Gastroesophageal sphincter (tissue), 4 donors: ENCODE measurements around the gene NKAIN1. TPM values are rescaled to one million over a fixed set of nuclear protein-coding genes. Genes with fewer than 3 reads are reported as not detected.
A peak's percentile ranks its signal among the peaks of the same experiment; 100 is the strongest.

Experiments
- ATAC-seq: fragments of 150-250 bp; one replicate; pipeline ENCODE4 v1.9.1; 2016; ENCODE audit warnings: mild to moderate bottlenecking, moderate library complexity
- H3K27ac ChIP-seq, 4 donors: fragments of 200-600 bp; sonication (generic) in 3 of 4; 1 replicate in 3 of 4; 2 replicates in 1 of 4; pipeline ENCODE4 v1.5.1; 2016 to 2019
- H3K27me3 ChIP-seq: fragments of 200-600 bp; sonication (generic); one replicate; pipeline ENCODE4 v1.5.1; 2019
- H3K36me3 ChIP-seq, 2 donors: fragments of 200-600 bp; sonication (generic); one replicate each; pipeline ENCODE4 v1.5.1; 2019; ENCODE audit warnings: control low read depth in 1 of 2
- H3K4me1 ChIP-seq, 3 donors: fragments of 200-600 bp; sonication (generic); 1 replicate in 2 of 3; 2 replicates in 1 of 3; pipeline ENCODE4 v1.5.1; 2016 to 2019; ENCODE audit warnings: control low read depth in 2 of 3
- H3K4me3 ChIP-seq, 2 donors: fragments of 200-600 bp; sonication (generic); one replicate each; pipeline ENCODE4 v1.5.1; 2019; ENCODE audit warnings: mild to moderate bottlenecking in 1 of 2, moderate library complexity in 1 of 2
- H3K9me3 ChIP-seq, 3 donors: fragments of 200-600 bp; sonication (generic); one replicate each; pipeline ENCODE4 v1.5.1; 2017 to 2019; ENCODE audit warnings: control low read depth in 2 of 3
- CTCF ChIP-seq, 4 experiments: fragments of 200-600 bp in 2 of 4; fragments of 450-650 bp in 2 of 4; sonication (generic) in 1 of 4; IDR thresholded peaks; one replicate each; pipeline ENCODE4 v1.5.1; 2017 to 2019; ENCODE audit warnings: antibody characterized with exemption in 4 of 4, mild to moderate bottlenecking in 2 of 4, moderate library complexity in 2 of 4
- EP300 ChIP-seq: sonication (generic); formaldehyde crosslinking; IDR thresholded peaks from one replicate; pipeline ENCODE4 v1.6.1; 2017; ENCODE audit warnings: antibody characterized with exemption, mild to moderate bottlenecking
- POLR2A ChIP-seq, 2 donors: fragments of 450-650 bp; IDR thresholded peaks; one replicate each; pipeline ENCODE4 v1.6.1; 2017; ENCODE audit warnings: antibody characterized with exemption in 2 of 2, mild to moderate bottlenecking in 2 of 2, moderate library complexity in 1 of 2
- POLR2AphosphoS5 ChIP-seq: sonication (generic); formaldehyde crosslinking; IDR thresholded peaks from one replicate; pipeline ENCODE4 v1.6.1; 2017; ENCODE audit warnings: antibody characterized with exemption
- WGBS, 2 donors: methylation state at CpG; one replicate each; pipeline ENCODE4 v1.1.5; 2018; ENCODE audit warnings: low coverage in 1 of 2; 5-methylcytosine and 5-hydroxymethylcytosine counted together
- total RNA-seq, 4 donors: library from RNA; depleted of rRNA; stranded (reverse); fragments of >200 nt; gene quantifications; one replicate each; pipeline ENCODE4 v1.1.0, GENCODE V29; 2016

NKAIN1 gene
- total RNA-seq, 4 donors from 2014 or later = not detected

- no peak for ATAC-seq
- 60 to 62% methylated on average over 3 to 6 of the region's 10 CpGs for WGBS, 2 donors
- Histone ChIP-seq H3K27me3 (peaks cover 31% of the 10 kb centered on the region), H3K36me3 (no peaks in the 10 kb centered on the region), H3K4me1 (peaks cover 0 to 15% (median 4%) of the 10 kb centered on the region in 3 donors), H3K27ac (no peak overlapping the region), H3K9me3 (no peaks in the 10 kb centered on the region), H3K4me3 (no peak overlapping the region)
- TF ChIP-seq POLR2AphosphoS5 = no peak
- TF ChIP-seq EP300 = no peak
- TF ChIP-seq POLR2A (IDR thresholded peaks at IDR 0.05) = no peak
- no peak for TF ChIP-seq CTCF (IDR thresholded peaks at IDR 0.05)
These were observed 4.0 kb upstream of the NKAIN1 start for GRCh38 chr1:31243501-31244286.

DNA sequence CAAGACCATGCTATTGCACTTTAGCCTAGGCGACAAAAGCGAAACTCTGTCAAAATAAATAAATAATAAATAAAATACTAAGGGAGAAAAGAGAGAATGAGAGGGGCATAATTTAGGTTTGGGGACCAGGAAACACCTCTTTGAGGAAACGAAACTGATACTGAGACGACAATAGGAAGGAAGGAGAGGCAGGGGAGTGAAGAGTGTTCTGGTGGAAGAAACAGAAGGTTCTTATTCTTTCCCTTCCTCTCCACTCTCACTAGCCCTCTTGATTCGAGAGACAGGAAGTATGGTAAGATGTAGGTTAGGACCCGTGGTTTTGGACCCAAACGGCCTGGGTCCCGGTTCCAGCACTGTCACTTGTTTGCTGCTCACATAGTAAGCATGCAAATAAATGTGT, 1.6 kb upstream of the NKAIN1 start:
- Histone ChIP-seq H3K36me3 (no peaks in the 10 kb centered on the region), H3K27ac (no peak overlapping the region), H3K4me1 (peaks cover 0 to 16% (median 4%) of the 10 kb centered on the region in 3 donors), H3K27me3 (peaks cover 55% of the 10 kb centered on the region), H3K9me3 (no peaks in the 10 kb centered on the region), H3K4me3 (no peak overlapping the region)
- no peak for ATAC-seq
- 52 to 64% methylated on average over 7 to 8 of the region's 8 CpGs for WGBS, 2 donors
- TF ChIP-seq CTCF (IDR thresholded peaks at IDR 0.05) = no peak
- no peak for TF ChIP-seq EP300
- no peak for TF ChIP-seq POLR2AphosphoS5
- TF ChIP-seq POLR2A (IDR thresholded peaks at IDR 0.05) = no peak

DNA sequence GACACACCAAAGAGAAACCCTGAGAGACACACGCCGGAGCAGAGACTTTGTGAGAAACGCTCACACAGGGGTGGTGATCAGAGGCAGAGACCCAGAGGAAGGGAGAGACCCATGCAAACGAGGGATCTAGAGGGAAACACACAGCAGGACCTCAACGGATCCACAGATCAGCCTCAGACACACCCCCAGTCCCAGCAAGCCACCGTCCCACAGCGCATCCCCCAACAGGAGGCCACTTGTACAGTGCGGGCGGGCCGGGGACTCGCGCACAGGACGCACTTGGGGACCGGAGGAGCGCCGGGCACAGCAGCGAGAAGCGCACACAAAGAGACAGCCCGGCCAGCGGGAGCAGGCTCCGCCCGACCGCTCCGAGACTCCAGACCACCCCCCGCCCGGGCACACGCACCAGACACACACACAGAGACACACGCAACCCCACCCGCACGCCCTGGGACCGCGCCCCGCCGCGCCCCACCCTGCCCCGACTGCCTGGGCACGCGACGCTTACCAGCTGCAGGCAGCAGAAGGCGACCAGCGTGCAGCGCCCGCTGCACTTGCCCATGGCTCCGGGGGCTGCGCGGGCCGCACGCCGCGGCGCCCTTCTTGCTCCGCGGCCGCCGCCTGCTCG, 587 bp downstream of the NKAIN1 start:
- no peak overlapping the region for H3K27ac ChIP-seq
- H3K27me3 ChIP-seq = peaks cover 76% of the 10 kb centered on the region
- peak; percentile 28 for ATAC-seq
- 0% methylated on average over 2 of the region's 56 CpGs; no CpG with 5 or more reads in 1 of the 2 donors for WGBS, 2 donors
- peaks cover 0 to 16% (median 4%) of the 10 kb centered on the region in 3 donors for H3K4me1 ChIP-seq
- TF ChIP-seq POLR2A (IDR thresholded peaks at IDR 0.05) (no peak), CTCF (IDR thresholded peaks at IDR 0.05) (no peak), EP300 (no peak), POLR2AphosphoS5 (no peak)
- H3K36me3 ChIP-seq = no peaks in the 10 kb centered on the region
- H3K9me3 ChIP-seq = no peaks in the 10 kb centered on the region
- H3K4me3 ChIP-seq = peak overlapping the region in 1 of 2 donors; percentile 44

DNA sequence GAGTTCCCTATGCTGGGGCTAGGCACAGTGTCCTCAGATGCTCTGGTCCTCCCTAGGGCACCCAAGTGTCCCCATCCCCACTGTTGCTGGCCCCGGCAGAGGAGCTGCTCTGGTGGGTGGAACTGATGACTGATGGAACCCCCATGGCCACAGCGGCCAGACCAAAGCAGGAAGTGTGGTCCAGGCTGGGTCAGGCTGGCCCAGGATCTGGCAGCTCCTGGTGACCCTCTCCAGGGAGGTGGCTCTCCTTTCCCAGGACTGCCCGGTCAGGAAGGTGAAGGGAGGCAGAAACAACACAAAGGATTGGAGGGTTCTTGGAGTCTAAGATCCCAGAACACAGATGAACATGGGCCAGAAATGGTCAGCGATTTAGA, 1.1 kb downstream of the NKAIN1 start:
- WGBS, 2 donors = 0% methylated on average over 1 of the region's 4 CpGs

More for the DNA sequence above, 1.1 kb downstream of the NKAIN1 start:
- peaks cover 0 to 16% (median 4%) of the 10 kb centered on the region in 3 donors for H3K4me1 ChIP-seq
- H3K27ac ChIP-seq = no peak overlapping the region
- ATAC-seq = no peak
- no peaks in the 10 kb centered on the region for H3K36me3 ChIP-seq
- peaks cover 81% of the 10 kb centered on the region for H3K27me3 ChIP-seq
- H3K9me3 ChIP-seq = no peaks in the 10 kb centered on the region
- no peak for TF ChIP-seq POLR2A (IDR thresholded peaks at IDR 0.05)
- TF ChIP-seq POLR2AphosphoS5 = no peak
- TF ChIP-seq CTCF (IDR thresholded peaks at IDR 0.05) = no peak
- no peak for TF ChIP-seq EP300
- no peak overlapping the region for H3K4me3 ChIP-seq
